GM21786 (cell line): Measurements from ENCODE around the gene PTCD1.
A peak's percentile ranks its signal among the peaks of the same experiment; 100 is the strongest.
"Not testable (repeated sequence)": the region's sequence is repeated elsewhere in the genome, so short reads cannot be mapped to it uniquely, and the experiment has no call there.

ENCODE experiments used
- ATAC-seq: cut with Tn5 transposase; IDR thresholded peaks from one replicate; pipeline ENCODE4 v1.9.1; 2021; ENCODE audit not compliant: unreplicated experiment

PTCD1 gene

GRCh38 chr7:99387912-99388311, 50.7 kb downstream of the PTCD1 start:
- no peak for ATAC-seq

GRCh38 chr7:99387239-99387635, 51.4 kb downstream of the PTCD1 start:
- ATAC-seq, result not testable (repeated sequence)

GRCh38 chr7:99386584-99387238, 51.9 kb downstream of the PTCD1 start:
- ATAC-seq, result no peak

- no peak for ATAC-seq
Observed at GRCh38 chr7:99385564-99385963, 53.0 kb downstream of the PTCD1 start.

- ATAC-seq, result no peak
Observed at GRCh38 chr7:99384523-99384922, 54.1 kb downstream of the PTCD1 start.

GRCh38 chr7:99383791-99384370, 54.7 kb downstream of the PTCD1 start:
- no peak for ATAC-seq

- ATAC-seq, result no peak
Observed at GRCh38 chr7:99383203-99383602, 55.4 kb downstream of the PTCD1 start.

- ATAC-seq, result no peak
Observed at GRCh38 chr7:99381664-99382075, 56.9 kb downstream of the PTCD1 start.

GRCh38 chr7:99380823-99381663, 57.6 kb downstream of the PTCD1 start:
- peak; percentile 79 for ATAC-seq

- peak; percentile 45 for ATAC-seq
Observed at GRCh38 chr7:99380032-99380822, 58.4 kb downstream of the PTCD1 start.

- ATAC-seq, result not testable (repeated sequence)
Observed at GRCh38 chr7:99379693-99380031, 58.9 kb downstream of the PTCD1 start.

GRCh38 chr7:99379043-99379577, 59.5 kb downstream of the PTCD1 start:
- peak; percentile 21 for ATAC-seq

- ATAC-seq, result peak; percentile 40
Observed at GRCh38 chr7:99375070-99375807, 63.4 kb downstream of the PTCD1 start.

GRCh38 chr7:99374111-99375064, 64.2 kb downstream of the PTCD1 start, which contains the start of gene ARPC1B:
ARPC1B (plus strand) TSS chr7:99374730; CDS start chr7:99385715, 10,985 bp downstream.
- peak; percentile 55 for ATAC-seq

GRCh38 chr7:99373091-99374066, 65.2 kb downstream of the PTCD1 start:
- ATAC-seq, result no peak

- no peak for ATAC-seq
Observed at GRCh38 chr7:99372275-99373090, 66.1 kb downstream of the PTCD1 start.

GRCh38 chr7:99371376-99371920, 67.2 kb downstream of the PTCD1 start:
- no peak for ATAC-seq
